Parathyroid adenoma (tissue), 2 donors: Measurements from ENCODE around the gene ARHGAP30.

Experiments
- H2AFZ ChIP-seq: fragments of 300-600 bp; sonication (generic); one replicate; pipeline ENCODE4 v1.7.0; 2017; ENCODE audit warnings: antibody characterized with exemption, mild to moderate bottlenecking
- H3K27ac ChIP-seq: fragments of 300-600 bp; sonication (generic); one replicate; pipeline ENCODE4 v1.7.0; 2017
- H3K27me3 ChIP-seq: fragments of 300-600 bp; sonication (generic); one replicate; pipeline ENCODE4 v1.7.0; 2017; ENCODE audit warnings: low read length; ENCODE audit not compliant: control insufficient read depth, insufficient read depth
- H3K36me3 ChIP-seq: fragments of 300-600 bp; sonication (generic); one replicate; pipeline ENCODE4 v1.7.0; 2017; ENCODE audit warnings: low read length; ENCODE audit not compliant: control insufficient read depth, insufficient read depth
- H3K4me1 ChIP-seq: fragments of 300-600 bp; sonication (generic); one replicate; pipeline ENCODE4 v1.7.0; 2017; ENCODE audit warnings: control low read depth
- H3K4me2 ChIP-seq: fragments of 300-600 bp; sonication (generic); one replicate; pipeline ENCODE4 v1.7.0; 2017; ENCODE audit warnings: low read length
- H3K4me3 ChIP-seq: fragments of 300-600 bp; sonication (generic); one replicate; pipeline ENCODE4 v1.7.0; 2017; ENCODE audit warnings: low read depth, low read length
- H3K79me2 ChIP-seq: fragments of 300-600 bp; sonication (generic); one replicate; pipeline ENCODE4 v1.7.0; 2017; ENCODE audit warnings: control low read depth
- H3K9ac ChIP-seq: fragments of 300-600 bp; sonication (generic); one replicate; pipeline ENCODE4 v1.7.0; 2017; ENCODE audit warnings: mild to moderate bottlenecking
- H3K9me3 ChIP-seq: fragments of 300-600 bp; sonication (generic); one replicate; pipeline ENCODE4 v1.7.0; 2017; ENCODE audit warnings: low read length; ENCODE audit not compliant: control insufficient read depth
- CTCF ChIP-seq: fragments of 300-600 bp; sonication (generic); IDR thresholded peaks from one replicate; pipeline ENCODE4 v1.7.0; 2017; ENCODE audit warnings: antibody characterized with exemption, mild to moderate bottlenecking
- donor health status: primary hyperparathyroidism.

ARHGAP30 gene

GRCh38 chr1:161082483-161082882 is 12.8 kb upstream of the ARHGAP30 start:
- no peak for TF ChIP-seq CTCF
- no peaks in the 10 kb centered on the region for H3K36me3 ChIP-seq
- H3K79me2 ChIP-seq, result no peaks in the 10 kb centered on the region
- H3K4me1 ChIP-seq, result no peaks in the 10 kb centered on the region
- no peaks in the 10 kb centered on the region for H3K27me3 ChIP-seq
- H3K27ac ChIP-seq, result no peak overlapping the region
- no peaks in the 10 kb centered on the region for H3K9me3 ChIP-seq
- no peak overlapping the region for H3K4me3 ChIP-seq
- no peak overlapping the region for H2AFZ ChIP-seq
- no peak overlapping the region for H3K9ac ChIP-seq
- H3K4me2 ChIP-seq, result no peak overlapping the region

- Histone ChIP-seq H3K27ac (no peak overlapping the region), H3K4me1 (no peaks in the 10 kb centered on the region), H3K4me3 (no peak overlapping the region), H2AFZ (no peak overlapping the region), H3K9ac (no peak overlapping the region), H3K36me3 (no peaks in the 10 kb centered on the region), H3K4me2 (no peak overlapping the region), H3K27me3 (no peaks in the 10 kb centered on the region), H3K79me2 (no peaks in the 10 kb centered on the region), H3K9me3 (no peaks in the 10 kb centered on the region)
- no peak for TF ChIP-seq CTCF
These were observed 11.8 kb upstream of the ARHGAP30 start for GRCh38 chr1:161081519-161081918.

- no peaks in the 10 kb centered on the region for H3K4me1 ChIP-seq
- H3K9ac ChIP-seq, result no peak overlapping the region
- H3K36me3 ChIP-seq, result no peaks in the 10 kb centered on the region
- H3K4me3 ChIP-seq, result no peak overlapping the region
- H3K27ac ChIP-seq, result no peak overlapping the region
- no peaks in the 10 kb centered on the region for H3K9me3 ChIP-seq
- no peak for TF ChIP-seq CTCF
- no peaks in the 10 kb centered on the region for H3K27me3 ChIP-seq
- H3K79me2 ChIP-seq, result no peaks in the 10 kb centered on the region
- no peak overlapping the region for H2AFZ ChIP-seq
- H3K4me2 ChIP-seq, result no peak overlapping the region
These were observed 11.0 kb upstream of the ARHGAP30 start for GRCh38 chr1:161080441-161081405.

GRCh38 chr1:161079436-161080110 is 9.9 kb upstream of the ARHGAP30 start:
- Histone ChIP-seq H3K4me3 (no peak overlapping the region), H2AFZ (no peak overlapping the region), H3K9ac (no peak overlapping the region), H3K27ac (no peak overlapping the region), H3K4me1 (no peaks in the 10 kb centered on the region), H3K4me2 (no peak overlapping the region), H3K36me3 (no peaks in the 10 kb centered on the region), H3K27me3 (no peaks in the 10 kb centered on the region), H3K79me2 (no peaks in the 10 kb centered on the region), H3K9me3 (no peaks in the 10 kb centered on the region)
- TF ChIP-seq CTCF, result no peak
